Measurements from ENCODE around the gene MT1G. TPM values are rescaled to one million over a fixed set of nuclear protein-coding genes. Genes with fewer than 3 reads are reported as not detected.

Gene MT1G
- total RNA-seq, 1 experiment from 2014 or later: 23.4 TPM

DNA sequence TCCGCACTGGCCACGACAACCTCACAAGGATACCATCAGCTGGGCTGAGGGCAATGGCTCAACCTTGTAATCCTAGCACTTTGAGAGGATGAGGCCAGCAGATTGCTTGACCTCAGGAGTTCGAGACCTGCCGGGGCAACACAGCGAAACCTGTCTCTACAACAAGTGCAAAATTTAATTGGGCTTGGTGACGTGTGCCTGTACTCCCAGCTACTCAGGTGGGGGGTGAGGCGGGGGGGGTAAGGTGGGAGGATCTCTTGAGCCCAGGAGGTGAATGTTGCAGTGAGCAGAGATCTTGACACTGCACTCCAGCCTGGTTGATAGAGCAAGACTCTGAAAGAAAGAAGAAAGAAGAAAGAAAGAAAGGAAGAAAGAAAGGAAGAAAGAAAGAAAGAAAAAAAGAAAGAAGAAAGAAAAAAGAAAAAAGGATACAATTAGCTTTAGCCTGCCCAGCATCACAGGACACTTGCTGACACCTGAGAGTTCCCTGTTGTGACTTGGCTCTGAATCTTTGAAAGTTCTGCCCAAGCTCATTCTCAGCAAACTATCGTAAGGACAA, 47.4 kb downstream of the MT1G start:
- Histone ChIP-seq H3K27me3 (ENCODE audit: insufficient read depth, low read length) (peaks cover 59% of the 10 kb centered on the region), H3K14ac (ENCODE audit: insufficient read depth, low read length) (no peak overlapping the region), H4K20me1 (ENCODE audit: control insufficient read depth, insufficient read depth, insufficient read length) (no peaks in the 10 kb centered on the region), H3K23me2 (ENCODE audit: insufficient read length, low read depth, low read length, poor library complexity, severe bottlenecking) (peaks cover 14% of the 10 kb centered on the region), H3T11ph (ENCODE audit: low read length) (no peak overlapping the region), H3K9ac (ENCODE audit: extremely low read depth, insufficient read length, low read length) (no peak overlapping the region), H3K9me3 (ENCODE audit: control insufficient read depth, low read depth, low read length) (peaks cover 6% of the 10 kb centered on the region), H3K4ac (ENCODE audit: low read depth, low read length) (no peak overlapping the region), H3K18ac (ENCODE audit: insufficient read length, low read depth, low read length) (no peak overlapping the region), H4K91ac (ENCODE audit: insufficient read length, low read depth, low read length) (no peak overlapping the region), H2BK5ac (ENCODE audit: insufficient read length, low read length) (no peak overlapping the region), H2BK15ac (ENCODE audit: low read depth, low read length) (no peak overlapping the region), H2AFZ (ENCODE audit: low read length) (no peak overlapping the region), H2BK20ac (ENCODE audit: low read depth, low read length, poor library complexity, severe bottlenecking) (no peak overlapping the region), H2BK120ac (ENCODE audit: low read depth, low read length, poor library complexity, severe bottlenecking) (no peak overlapping the region), H3K79me2 (ENCODE audit: insufficient read depth, low read length) (no peaks in the 10 kb centered on the region), H2AK5ac (ENCODE audit: insufficient read length, low read length) (no peak overlapping the region), H3K56ac (ENCODE audit: insufficient read length, low read depth, low read length) (no peak overlapping the region), H2BK12ac (ENCODE audit: insufficient read length, low read depth, low read length) (no peak overlapping the region), H4K5ac (ENCODE audit: insufficient read length, low read depth, low read length) (no peak overlapping the region), H3K23ac (ENCODE audit: insufficient read length, low read depth, low read length) (no peak overlapping the region), H4K8ac (replicated peaks; ENCODE audit: insufficient read length, low read depth, low read length) (no peak overlapping the region), H3K27ac (ENCODE audit: insufficient read length, low read depth, low read length) (no peak overlapping the region), H3K4me2 (ENCODE audit: insufficient read depth, insufficient read length, low read length) (no peak overlapping the region), H3K4me1 (ENCODE audit: insufficient read depth, low read length) (no peaks in the 10 kb centered on the region; the same call in 1 of the 2 replicates), H3K79me1 (ENCODE audit: insufficient read depth, low read depth, low read length, poor library complexity, severe bottlenecking) (no peaks in the 10 kb centered on the region)
- no peak for TF ChIP-seq CTCF (conservative IDR thresholded peaks at IDR 0.05)
- Mint-ChIP-seq H3K27me3 (ENCODE audit: low read depth) (peaks cover 94% of the 10 kb centered on the region), H3K4me1 (peaks cover 54 to 65% of the 10 kb centered on the region in 2 experiments), H3K9me3 (peaks cover 3 to 19% of the 10 kb centered on the region in 2 experiments; a peak in 3 of 5 replicates), H3K27ac (no peak overlapping the region), H3K36me3 (ENCODE audit: insufficient read depth in 1 of 3, low read depth in 3 of 3) (peaks cover 5 to 8% (median 5%) of the 10 kb centered on the region in 3 experiments), H3K4me3 (no peak overlapping the region)
- no peak for DNase-seq
- no CpG with 5 or more reads among the region's 8 CpGs for WGBS (ENCODE audit: extremely low coverage, insufficient read length, low lambda C conversion rate)

Measured in H9 (cell line).